Measurements from ENCODE around the gene UAP1.
A peak's percentile ranks its signal among the peaks of the same experiment; 100 is the strongest.

GRCh38 chr1:162578936-162579335 lies 17.4 kb downstream of the UAP1 start:
- TF ChIP-seq POLR2A (IDR thresholded peaks at IDR 0.05) (no peak), CTCF (IDR thresholded peaks at IDR 0.05) (no peak), POLR2AphosphoS5 (IDR thresholded peaks at IDR 0.05) (peak; percentile 13)
